Measurements from ENCODE around the gene ULK1.

ULK1 gene

GRCh38 chr12:131904346-131904745 lies 9.9 kb downstream of the ULK1 start:
- Histone ChIP-seq H3K4me3 (no peak overlapping the region), H3K27ac (no peak overlapping the region)

GRCh38 chr12:131905081-131905629 lies 10.7 kb downstream of the ULK1 start:
- Histone ChIP-seq H3K27ac (no peak overlapping the region), H3K4me3 (no peak overlapping the region)

GRCh38 chr12:131905630-131906091 lies 11.2 kb downstream of the ULK1 start:
- H3K4me3 ChIP-seq = no peak overlapping the region
- H3K27ac ChIP-seq = no peak overlapping the region

GRCh38 chr12:131907379-131908091 lies 13.1 kb downstream of the ULK1 start:
- no peak overlapping the region for H3K27ac ChIP-seq
- no peak overlapping the region for H3K4me3 ChIP-seq

- Histone ChIP-seq H3K4me3 (no peak overlapping the region), H3K27ac (no peak overlapping the region)
Measured at GRCh38 chr12:131908092-131909080, 14.0 kb downstream of the ULK1 start.

GRCh38 chr12:131909081-131909751 lies 14.8 kb downstream of the ULK1 start:
- Histone ChIP-seq H3K4me3 (no peak overlapping the region), H3K27ac (no peak overlapping the region)

- Histone ChIP-seq H3K27ac (no peak overlapping the region), H3K4me3 (no peak overlapping the region)
Measured at GRCh38 chr12:131909752-131910219, 15.4 kb downstream of the ULK1 start.

GRCh38 chr12:131910302-131911027 lies 16.0 kb downstream of the ULK1 start:
- H3K27ac ChIP-seq = no peak overlapping the region
- no peak overlapping the region for H3K4me3 ChIP-seq

GRCh38 chr12:131911028-131911650 lies 16.7 kb downstream of the ULK1 start:
- Histone ChIP-seq H3K4me3 (no peak overlapping the region), H3K27ac (no peak overlapping the region)

GRCh38 chr12:131911851-131912477 lies 17.5 kb downstream of the ULK1 start:
- Histone ChIP-seq H3K27ac (peak overlapping the region in 4 of 21 experiments; percentile 2 to 38 (median 22)), H3K4me3 (no peak overlapping the region)

GRCh38 chr12:131912518-131913274 lies 18.3 kb downstream of the ULK1 start:
- peak overlapping the region in 5 of 21 experiments; percentile 2 to 43 (median 30) for H3K27ac ChIP-seq
- H3K4me3 ChIP-seq = no peak overlapping the region

- Histone ChIP-seq H3K4me3 (no peak overlapping the region), H3K27ac (no peak overlapping the region)
Measured at GRCh38 chr12:131913666-131914065, 19.2 kb downstream of the ULK1 start.

GRCh38 chr12:131914179-131914702 lies 19.8 kb downstream of the ULK1 start:
- Histone ChIP-seq H3K27ac (no peak overlapping the region), H3K4me3 (no peak overlapping the region)

GRCh38 chr12:131915000-131915689 lies 20.7 kb downstream of the ULK1 start:
- H3K27ac ChIP-seq = no peak overlapping the region
- no peak overlapping the region for H3K4me3 ChIP-seq

- no peak overlapping the region for H3K4me3 ChIP-seq
- no peak overlapping the region for H3K27ac ChIP-seq
Measured at GRCh38 chr12:131915823-131916222, 21.4 kb downstream of the ULK1 start.

- H3K27ac ChIP-seq = no peak overlapping the region
- no peak overlapping the region for H3K4me3 ChIP-seq
Measured at GRCh38 chr12:131916306-131917138, 22.1 kb downstream of the ULK1 start.
